CD4-positive, alpha-beta memory T cell (primary cell): ENCODE data around the gene CNTN5. TPM values are rescaled to one million over a fixed set of nuclear protein-coding genes. Genes with fewer than 3 reads are reported as not detected.
A peak's percentile ranks its signal among the peaks of the same experiment; 100 is the strongest.

Experiments used
- CTCF ChIA-PET: fragments of 350-600 bp; sonication (Branson Sonifier 250); formaldehyde crosslinking; loops from one replicate; lab custom pipeline; 2021; ENCODE audit warnings: inconsistent platforms; ENCODE audit not compliant: partially characterized antibody; lab: Charles Lee
- POLR2A ChIA-PET: fragments of 350-600 bp; sonication (Branson Sonifier 250); formaldehyde crosslinking; loops from one replicate; lab custom pipeline; 2021; ENCODE audit not compliant: partially characterized antibody; lab: Charles Lee
- DNase-seq, 5 donors: peaks; one replicate each; pipeline versions ENCODE4 v3.0.0 to v3.0.0-alpha.2; 2020 to 2022; ENCODE audit warnings: mixed read lengths in 1 of 5
- H3K27ac ChIP-seq: one replicate; pipeline ENCODE4 v1.7.0; 2013; ENCODE audit warnings: low read depth, low read length
- H3K27me3 ChIP-seq: 2 replicates; pipeline ENCODE4 v1.7.0; 2013; ENCODE audit warnings: mild to moderate bottlenecking, low read length, moderate library complexity; ENCODE audit not compliant: insufficient read depth
- H3K36me3 ChIP-seq: 2 replicates; pipeline ENCODE4 v1.7.0; 2013; ENCODE audit warnings: mild to moderate bottlenecking, low read length, moderate library complexity; ENCODE audit not compliant: insufficient read depth
- H3K4me1 ChIP-seq: 2 replicates; pipeline ENCODE4 v1.7.0; 2013; ENCODE audit warnings: mild to moderate bottlenecking, low read length, moderate library complexity; ENCODE audit not compliant: insufficient read depth
- H3K4me3 ChIP-seq, 2 donors: one replicate each; pipeline ENCODE4 v1.7.0; 2013; ENCODE audit warnings: low read length in 2 of 2, mild to moderate bottlenecking in 1 of 2
- H3K9me3 ChIP-seq, 2 donors: one replicate each; pipeline ENCODE4 v1.7.0; 2013; ENCODE audit warnings: low read length in 2 of 2, control low read depth in 1 of 2; ENCODE audit not compliant: control insufficient read depth in 1 of 2
- H3K27ac Mint-ChIP-seq, 7 donors: one replicate each; pipeline ENCODE4 v1.8.0; 2020 to 2021; ENCODE audit warnings: mixed read lengths in 7 of 7, mild to moderate bottlenecking in 6 of 7, inconsistent platforms in 3 of 7, moderate library complexity in 3 of 7
- H3K27me3 Mint-ChIP-seq, 2 donors: one replicate each; pipeline ENCODE4 v1.8.0; 2020 to 2021; ENCODE audit warnings: mixed read lengths in 2 of 2
- H3K36me3 Mint-ChIP-seq, 2 donors: one replicate each; pipeline ENCODE4 v1.8.0; 2020 to 2021; ENCODE audit warnings: mixed read lengths in 2 of 2, inconsistent platforms in 1 of 2, mild to moderate bottlenecking in 1 of 2
- H3K4me1 Mint-ChIP-seq, 4 donors: one replicate each; pipeline ENCODE4 v1.8.0; 2020 to 2021; ENCODE audit warnings: mixed read lengths in 4 of 4, mild to moderate bottlenecking in 1 of 4
- H3K4me3 Mint-ChIP-seq, 8 donors: one replicate each; pipeline ENCODE4 v1.8.0; 2020 to 2021; ENCODE audit warnings: mixed read lengths in 8 of 8, mild to moderate bottlenecking in 7 of 8, moderate library complexity in 6 of 8, inconsistent platforms in 3 of 8
- H3K9me3 Mint-ChIP-seq, 8 donors: one replicate each; pipeline ENCODE4 v1.8.0; 2020 to 2021; ENCODE audit warnings: mixed read lengths in 8 of 8, mild to moderate bottlenecking in 5 of 8, inconsistent platforms in 3 of 8, moderate library complexity in 1 of 8
- intact Hi-C: fragments of 100-400 bp; cut with micrococcal nuclease; formaldehyde crosslinking; loops from one replicate; pipeline ENCODE4 v1.15.1; 2023
- polyA plus RNA-seq, 2 donors: library from polyadenylated mRNA; unstranded; fragments of 300-500 nt; fragmentation: Illumina TruSeq; gene quantifications; one replicate each; pipeline ENCODE4 v1.2.3, GENCODE V29; 2021
- total RNA-seq, 2 experiments: library from RNA; stranded (reverse); gene quantifications; one replicate each; pipeline ENCODE4 v1.2.3, GENCODE V29; 2021

Gene CNTN5
- total and polyA plus RNA-seq, 4 experiments from 2014 or later = not detected

DNA sequence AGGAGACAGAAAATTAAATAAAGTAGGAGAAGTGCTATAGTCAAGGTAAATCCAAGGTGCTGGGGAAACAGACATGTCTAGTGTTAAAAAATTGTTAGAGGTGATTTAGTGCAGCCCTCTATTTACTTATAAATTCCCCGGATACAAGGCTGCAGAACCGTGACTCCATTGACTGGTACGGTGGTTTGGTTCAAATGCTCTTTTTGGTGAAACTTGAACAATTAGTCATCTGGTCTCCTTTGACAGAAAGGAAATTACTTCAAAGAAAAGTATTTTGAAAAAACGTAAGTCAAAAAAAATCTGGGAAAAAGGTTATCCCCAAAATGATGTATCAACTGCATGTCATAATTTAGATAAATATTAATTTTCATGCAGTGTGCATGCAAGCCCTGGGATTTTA, 399.2 kb downstream of the CNTN5 start:
- no peaks in the 10 kb centered on the region for H3K36me3 Mint-ChIP-seq
- intact Hi-C loops = no loop called here
- Histone ChIP-seq H3K4me1 (no peaks in the 10 kb centered on the region), H3K27ac (no peak overlapping the region), H3K9me3 (no peaks in the 10 kb centered on the region), H3K27me3 (no peaks in the 10 kb centered on the region), H3K4me3 (no peak overlapping the region), H3K36me3 (no peaks in the 10 kb centered on the region)
- ChIA-PET POLR2A (no interaction called here), CTCF (no interaction called here)
- no peak overlapping the region for H3K4me3 Mint-ChIP-seq
- H3K9me3 Mint-ChIP-seq = peaks cover 3 to 23% (median 5%) of the 10 kb centered on the region in 8 donors
- no peak for DNase-seq
- no peak overlapping the region for H3K27ac Mint-ChIP-seq
- no peaks in the 10 kb centered on the region for H3K27me3 Mint-ChIP-seq
- H3K4me1 Mint-ChIP-seq = no peaks in the 10 kb centered on the region

DNA sequence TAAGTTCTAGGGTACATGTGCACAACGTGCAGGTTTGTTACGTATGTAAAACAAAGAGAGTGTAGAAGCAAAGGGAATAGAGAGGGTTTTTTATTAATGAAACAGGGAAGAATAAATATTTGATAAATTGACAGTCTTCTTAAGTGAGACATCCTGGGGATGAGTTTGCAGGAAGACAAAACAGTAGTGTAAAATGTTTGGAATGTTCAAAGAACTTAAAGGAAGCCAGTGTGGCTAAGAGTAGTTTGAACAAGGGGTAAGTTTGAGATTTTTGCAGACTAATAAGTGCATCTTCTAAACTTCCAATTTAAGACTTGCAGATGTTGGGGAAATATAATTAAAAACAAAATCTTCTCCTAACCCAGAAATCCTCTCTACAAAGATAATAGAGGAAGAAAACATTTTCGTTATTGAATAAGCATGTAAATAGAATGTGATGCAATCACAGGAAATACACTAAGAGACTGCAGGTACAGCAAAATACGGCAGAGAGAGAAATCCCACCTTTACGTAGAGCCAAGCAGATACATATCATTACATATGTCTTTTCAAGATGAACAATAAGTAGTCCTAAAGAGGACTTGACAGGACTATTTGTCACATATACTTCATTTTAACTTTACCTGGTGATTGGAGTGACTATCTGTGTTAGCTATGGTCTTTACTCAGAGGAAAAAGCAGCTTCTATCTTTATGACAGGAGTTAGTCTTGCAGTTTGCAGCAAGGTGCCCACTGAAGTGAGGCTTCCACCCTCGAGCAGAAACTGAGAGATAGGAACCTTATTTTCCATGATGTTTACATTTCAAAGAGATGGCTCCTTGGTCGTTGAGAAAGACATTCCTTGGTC, 402.1 kb downstream of the CNTN5 start:
- intact Hi-C loops = no loop called here

DNA sequence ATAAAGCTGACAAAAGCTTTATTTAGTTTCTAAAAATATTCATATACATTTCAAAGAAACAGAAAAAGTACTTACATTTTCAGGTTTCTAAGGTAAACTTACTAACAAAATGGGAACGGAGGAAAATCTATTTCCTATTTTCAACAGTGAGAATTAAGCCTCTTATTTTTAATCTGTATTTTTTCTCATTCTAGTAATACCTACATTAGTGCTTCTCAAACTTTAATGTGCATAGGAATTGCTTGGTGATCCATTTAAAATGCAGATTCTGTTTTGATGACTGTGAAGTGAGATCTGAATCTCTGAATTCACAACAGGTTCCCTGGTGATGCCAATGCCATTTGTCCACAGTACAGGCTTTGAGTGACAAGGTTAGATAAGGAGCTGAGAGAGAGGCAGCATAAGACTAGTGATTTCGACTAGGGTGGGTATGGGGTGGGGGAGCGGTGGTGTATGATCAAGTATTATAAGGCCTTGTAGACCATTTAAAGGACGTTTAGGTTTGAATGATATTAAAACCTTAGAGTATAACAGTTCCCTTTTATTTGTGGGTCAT, 402.8 kb downstream of the CNTN5 start:
- Mint-ChIP-seq H3K27ac (no peak overlapping the region), H3K4me3 (no peak overlapping the region), H3K9me3 (peaks cover 1 to 14% (median 6%) of the 10 kb centered on the region in 8 donors), H3K27me3 (no peaks in the 10 kb centered on the region), H3K36me3 (no peaks in the 10 kb centered on the region), H3K4me1 (no peaks in the 10 kb centered on the region)
- Histone ChIP-seq H3K4me3 (no peak overlapping the region), H3K9me3 (no peaks in the 10 kb centered on the region), H3K36me3 (no peaks in the 10 kb centered on the region), H3K27ac (no peak overlapping the region), H3K4me1 (no peaks in the 10 kb centered on the region), H3K27me3 (no peaks in the 10 kb centered on the region)
- ChIA-PET CTCF (no interaction called here), POLR2A (no interaction called here)
- intact Hi-C loops = no loop called here
- no peak for DNase-seq

More for the DNA sequence above, 402.1 kb downstream of the CNTN5 start:
- no peak overlapping the region for H3K4me3 Mint-ChIP-seq
- no peaks in the 10 kb centered on the region for H3K4me1 Mint-ChIP-seq
- Histone ChIP-seq H3K27me3 (no peaks in the 10 kb centered on the region), H3K4me3 (no peak overlapping the region), H3K4me1 (no peaks in the 10 kb centered on the region), H3K36me3 (no peaks in the 10 kb centered on the region), H3K9me3 (no peaks in the 10 kb centered on the region), H3K27ac (no peak overlapping the region)
- no peaks in the 10 kb centered on the region for H3K36me3 Mint-ChIP-seq
- no peak overlapping the region for H3K27ac Mint-ChIP-seq
- peaks cover 1 to 14% (median 6%) of the 10 kb centered on the region in 8 donors for H3K9me3 Mint-ChIP-seq
- no peak for DNase-seq
- CTCF ChIA-PET = no interaction called here
- POLR2A ChIA-PET = no interaction called here
- H3K27me3 Mint-ChIP-seq = no peaks in the 10 kb centered on the region

DNA sequence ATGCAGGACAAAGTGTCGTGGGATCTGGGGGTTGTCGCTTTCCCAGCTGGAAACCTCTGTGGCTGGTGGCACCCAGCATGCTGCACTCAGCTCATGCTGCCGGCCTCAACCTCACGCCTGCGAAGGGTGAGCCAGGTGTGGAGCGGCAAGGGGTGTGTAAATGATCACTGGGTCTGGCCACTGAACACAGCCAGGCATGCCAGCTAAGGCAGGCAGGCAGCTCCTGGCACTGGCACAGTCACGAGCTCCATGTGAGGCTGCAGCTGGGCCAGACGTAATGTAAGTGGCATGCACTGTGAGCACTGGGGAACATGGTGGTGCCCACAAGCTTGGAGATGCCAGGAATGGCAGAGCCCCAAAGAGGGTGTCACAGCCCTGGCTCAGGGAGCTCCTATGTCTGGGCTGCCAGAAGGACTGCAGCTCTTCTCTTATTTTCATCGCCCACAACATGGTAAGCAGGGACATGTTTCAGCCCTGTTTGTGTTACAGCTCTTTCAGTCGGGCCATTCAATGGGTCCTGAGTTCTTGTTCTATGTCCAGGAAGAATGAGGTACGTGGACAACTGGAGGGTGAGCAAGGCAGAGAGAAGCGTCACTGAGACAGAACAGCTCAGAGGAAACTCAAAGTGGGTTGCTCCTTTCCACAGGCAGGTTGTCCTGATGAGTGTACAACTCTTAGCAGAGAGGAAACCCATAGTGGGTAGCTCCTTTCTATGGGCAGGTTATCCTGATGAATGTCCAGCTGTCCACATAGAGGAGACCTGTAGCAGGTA, 403.8 kb downstream of the CNTN5 start:
- CTCF ChIA-PET = no interaction called here
- no peaks in the 10 kb centered on the region for H3K4me1 Mint-ChIP-seq
- H3K36me3 Mint-ChIP-seq = no peaks in the 10 kb centered on the region

DNA sequence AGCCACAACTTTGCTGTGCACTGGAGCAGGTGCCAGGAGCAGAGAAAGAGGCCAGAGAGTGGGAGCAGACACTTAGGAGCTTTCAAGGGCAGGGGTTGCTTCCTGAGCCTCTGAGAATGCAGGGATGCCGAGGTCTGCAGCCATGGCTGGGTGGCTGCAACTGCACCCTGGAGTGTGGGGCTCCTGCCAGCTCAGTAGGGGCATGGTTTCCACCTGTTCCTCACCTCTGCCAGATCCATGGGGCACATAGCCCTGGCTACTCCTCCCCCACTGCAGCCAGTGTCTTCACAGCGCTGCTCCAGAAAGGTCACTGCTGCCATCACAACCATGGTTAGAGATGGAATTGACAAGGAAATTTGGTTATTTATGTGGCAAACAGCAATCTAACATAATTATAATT, 404.8 kb downstream of the CNTN5 start:
- intact Hi-C loops = no loop called here

More for the DNA sequence above, 403.8 kb downstream of the CNTN5 start:
- H3K4me1 ChIP-seq = no peaks in the 10 kb centered on the region
- Mint-ChIP-seq H3K27ac (no peak overlapping the region), H3K9me3 (peaks cover 1 to 12% (median 6%) of the 10 kb centered on the region in 8 donors), H3K27me3 (no peaks in the 10 kb centered on the region), H3K4me3 (no peak overlapping the region)
- no peaks in the 10 kb centered on the region for H3K9me3 ChIP-seq
- intact Hi-C loops = no loop called here
- POLR2A ChIA-PET = no interaction called here
- H3K27me3 ChIP-seq = no peaks in the 10 kb centered on the region
- no peak overlapping the region for H3K27ac ChIP-seq
- H3K4me3 ChIP-seq = no peak overlapping the region
- peak in 1 of 5 donors; percentile 19 for DNase-seq
- H3K36me3 ChIP-seq = no peaks in the 10 kb centered on the region

DNA sequence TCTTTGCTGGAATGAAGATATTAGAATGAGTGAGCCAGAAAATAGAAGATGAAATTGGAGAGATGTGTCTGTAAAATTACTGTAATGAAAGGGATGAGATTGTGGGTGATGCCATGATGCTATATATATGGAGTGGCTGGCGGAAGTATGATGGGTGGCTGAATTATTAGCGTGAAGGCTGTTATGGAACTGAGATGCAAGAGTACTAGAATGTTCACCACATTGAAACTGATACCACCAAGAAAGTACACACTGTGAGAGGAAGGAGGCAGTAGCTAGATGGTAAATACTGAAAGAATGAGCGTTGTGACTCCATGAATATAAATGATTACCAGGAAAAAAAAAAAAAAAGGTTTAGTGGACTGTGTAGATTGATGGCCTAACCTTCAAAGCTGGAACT, 411.9 kb downstream of the CNTN5 start:
- no peak for DNase-seq
- Mint-ChIP-seq H3K27ac (no peak overlapping the region), H3K9me3 (peaks cover 2 to 16% (median 9%) of the 10 kb centered on the region in 8 donors), H3K27me3 (no peaks in the 10 kb centered on the region), H3K4me1 (no peaks in the 10 kb centered on the region), H3K4me3 (no peak overlapping the region), H3K36me3 (no peaks in the 10 kb centered on the region)
- CTCF ChIA-PET = no interaction called here
- POLR2A ChIA-PET = no interaction called here
- H3K27me3 ChIP-seq = no peaks in the 10 kb centered on the region
- no peak overlapping the region for H3K4me3 ChIP-seq
- no peaks in the 10 kb centered on the region for H3K36me3 ChIP-seq
- intact Hi-C loops = no loop called here
- no peak overlapping the region for H3K27ac ChIP-seq
- no peaks in the 10 kb centered on the region for H3K9me3 ChIP-seq
- no peaks in the 10 kb centered on the region for H3K4me1 ChIP-seq

More for the DNA sequence above, 404.8 kb downstream of the CNTN5 start:
- H3K9me3 Mint-ChIP-seq = peaks cover 1 to 12% (median 8%) of the 10 kb centered on the region in 8 donors
- ChIA-PET POLR2A (no interaction called here), CTCF (no interaction called here)
- DNase-seq = no peak
- H3K36me3 Mint-ChIP-seq = no peaks in the 10 kb centered on the region
- no peaks in the 10 kb centered on the region for H3K4me1 ChIP-seq
- no peak overlapping the region for H3K4me3 Mint-ChIP-seq
- H3K4me3 ChIP-seq = no peak overlapping the region
- H3K27me3 ChIP-seq = no peaks in the 10 kb centered on the region
- H3K27ac ChIP-seq = no peak overlapping the region
- H3K27ac Mint-ChIP-seq = no peak overlapping the region
- H3K9me3 ChIP-seq = no peaks in the 10 kb centered on the region
- no peaks in the 10 kb centered on the region for H3K4me1 Mint-ChIP-seq
- no peaks in the 10 kb centered on the region for H3K27me3 Mint-ChIP-seq
- H3K36me3 ChIP-seq = no peaks in the 10 kb centered on the region

DNA sequence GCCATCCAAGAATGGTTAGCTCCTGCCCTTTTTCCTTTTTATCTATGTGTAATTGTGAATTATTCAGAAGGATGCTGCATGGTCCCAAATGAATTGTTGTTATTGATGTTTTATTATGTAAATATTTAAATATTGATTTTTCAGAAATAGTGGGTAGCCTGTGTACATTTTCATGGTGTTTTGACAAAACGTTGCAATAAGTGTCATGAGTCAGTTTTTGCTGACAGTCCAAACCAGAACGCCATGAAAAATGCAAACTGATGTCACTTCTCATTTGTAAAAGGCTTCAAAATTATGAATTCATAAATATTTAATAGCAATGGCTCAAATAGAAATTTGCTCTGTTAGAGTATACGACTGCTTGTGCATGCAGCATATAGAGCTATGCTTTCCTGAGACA, 422.5 kb downstream of the CNTN5 start:
- H3K4me1 Mint-ChIP-seq = no peaks in the 10 kb centered on the region
- intact Hi-C loops = no loop called here
- DNase-seq = no peak

More for the DNA sequence above, 422.5 kb downstream of the CNTN5 start:
- Mint-ChIP-seq H3K27ac (no peak overlapping the region), H3K9me3 (peaks cover 0 to 17% (median 4%) of the 10 kb centered on the region in 8 donors), H3K36me3 (no peaks in the 10 kb centered on the region), H3K4me3 (no peak overlapping the region), H3K27me3 (no peaks in the 10 kb centered on the region)
- H3K27ac ChIP-seq = no peak overlapping the region
- ChIA-PET POLR2A (no interaction called here), CTCF (no interaction called here)
- H3K4me3 ChIP-seq = no peak overlapping the region
- no peaks in the 10 kb centered on the region for H3K4me1 ChIP-seq
- H3K27me3 ChIP-seq = no peaks in the 10 kb centered on the region
- no peaks in the 10 kb centered on the region for H3K9me3 ChIP-seq
- no peaks in the 10 kb centered on the region for H3K36me3 ChIP-seq
